HepG2 (cell line): ENCODE results near the gene KLHL30. TPM values are rescaled to one million over a fixed set of nuclear protein-coding genes. Genes with fewer than 3 reads are reported as not detected.

Experiments used
- ARHGAP35 ChIP-seq: sonication (generic); formaldehyde crosslinking; IDR thresholded peaks from 2 replicates; pipeline ENCODE4 v1.9.0; 2022; ENCODE audit warnings: mild to moderate bottlenecking, inconsistent platforms, moderate library complexity, missing genetic modification reagents, borderline replicate concordance
- BRD4 ChIP-seq: sonication (generic); formaldehyde crosslinking; IDR thresholded peaks from 2 replicates; pipeline ENCODE4 v1.4.0; 2020; ENCODE audit warnings: missing genetic modification reagents
- CREB3 ChIP-seq: sonication (generic); formaldehyde crosslinking; IDR thresholded peaks from 2 replicates; pipeline ENCODE4 v1.5.0; 2020; ENCODE audit warnings: missing genetic modification reagents
- ETS1 ChIP-seq: sonication (generic); formaldehyde crosslinking; IDR thresholded peaks from 2 replicates; pipeline ENCODE4 v1.4.0; 2020; ENCODE audit warnings: missing genetic modification reagents
- HDAC1 ChIP-seq: sonication (generic); formaldehyde crosslinking; IDR thresholded peaks from 2 replicates; pipeline ENCODE4 v1.5.1; 2020; ENCODE audit warnings: mild to moderate bottlenecking, missing genetic modification reagents
- HMGXB3 ChIP-seq: sonication (generic); formaldehyde crosslinking; IDR thresholded peaks from 2 replicates; pipeline ENCODE4 v1.4.0; 2020; ENCODE audit warnings: missing genetic modification reagents, borderline replicate concordance
- KLF15 ChIP-seq: sonication (generic); formaldehyde crosslinking; IDR thresholded peaks from 2 replicates; pipeline ENCODE4 v1.8.1; 2023; ENCODE audit warnings: borderline replicate concordance, mild to moderate bottlenecking, inconsistent platforms, missing genetic modification reagents, mixed read lengths
- NR2F6 ChIP-seq, 2 experiments: IDR thresholded peaks; 2 replicates each; pipeline ENCODE4 v1.6.1; 2016; ENCODE audit warnings: antibody characterized with exemption in 1 of 2, mild to moderate bottlenecking in 1 of 2
- SAP130 ChIP-seq: IDR thresholded peaks from 2 replicates; pipeline ENCODE4 v1.6.1; 2016; ENCODE audit warnings: low read depth
- SIN3A ChIP-seq: IDR thresholded peaks from 2 replicates; pipeline ENCODE4 v1.6.1; 2011; ENCODE audit warnings: low read depth, mild to moderate bottlenecking, control low read depth, low read length, borderline replicate concordance
- SOX6 ChIP-seq, 2 experiments: fragments of 450-650 bp in 1 of 2; sonication (generic) in 1 of 2; formaldehyde crosslinking in 1 of 2; IDR thresholded peaks; 2 replicates each; pipeline versions ENCODE4 v1.4.0 to v1.6.1; 2017 to 2020; ENCODE audit warnings: antibody characterized with exemption in 1 of 2, mild to moderate bottlenecking in 1 of 2, missing genetic modification reagents in 1 of 2
- ZNF292 ChIP-seq: sonication (generic); formaldehyde crosslinking; IDR thresholded peaks from 2 replicates; pipeline ENCODE4 v1.8.1; 2022; ENCODE audit warnings: mild to moderate bottlenecking, low read depth, missing genetic modification reagents, borderline replicate concordance
- ZNF33B ChIP-seq: sonication (generic); formaldehyde crosslinking; IDR thresholded peaks from 2 replicates; pipeline ENCODE4 v1.5.1; 2020; ENCODE audit warnings: mild to moderate bottlenecking, missing genetic modification reagents
- ZNF556 ChIP-seq: sonication (generic); formaldehyde crosslinking; IDR thresholded peaks from 2 replicates; pipeline ENCODE4 v1.4.0; 2020; ENCODE audit warnings: mild to moderate bottlenecking, missing genetic modification reagents, borderline replicate concordance
- polyA plus RNA-seq, 8 experiments: library from polyadenylated mRNA; depleted of rRNA in 3 of 8; stranded (reverse) in 7 of 8; unstranded in 1 of 8; fragments of >200 nt; fragmentation: Illumina TruSeq in 4 of 8; extraction: Trizol in 4 of 8; gene quantifications; 2 replicates each; pipeline versions ENCODE4 v1.2.1 to v1.2.3, GENCODE V29; 2011 to 2016; ENCODE audit warnings: low read depth in 4 of 8, missing spikeins in 1 of 8, mixed read lengths in 1 of 8; ENCODE audit not compliant: insufficient read depth in 1 of 8
- total RNA-seq, 5 experiments: library from RNA; depleted of rRNA; stranded (reverse); fragments of >200 nt; fragmentation: Illumina TruSeq; extraction: Trizol; gene quantifications; 2 replicates each; pipeline ENCODE4 v1.2.3, GENCODE V29; 2016; ENCODE audit warnings: low read depth in 1 of 5
- TF ChIP-seq, protein P1 (sequence below): IDR thresholded peaks from 2 replicates; pipeline ENCODE4 v1.6.1; 2016; ENCODE audit warnings: missing genetic modification reagents, missing compliant biosample characterization
- TF ChIP-seq, protein P2 (sequence below): sonication (generic); formaldehyde crosslinking; IDR thresholded peaks from 2 replicates; pipeline ENCODE4 v1.8.1; 2023; ENCODE audit warnings: missing genetic modification reagents, inconsistent platforms, borderline replicate concordance

Gene KLHL30
- total and polyA plus RNA-seq, 2 of the 13 experiments (the other 11 are each of a cell fraction or from before 2014, with no cell fraction given), result 0.05 TPM; not detected in 1

- TF ChIP-seq SAP130 (CRISPR knock-in tag) (peak; percentile 20; the same call in 1 of the 2 replicates), HMGXB3 (CRISPR knock-in tag) (no peak), ARHGAP35 (CRISPR knock-in tag) (0 out of 2 replicates have a peak, but pooled peaks have one; percentile 45), ZNF292 (CRISPR knock-in tag) (peak; percentile 86; the same call in 1 of the 2 replicates), SIN3A (0 out of 2 replicates have a peak, but pooled peaks have one; percentile 54), HDAC1 (0 out of 2 replicates have a peak, but pooled peaks have one; percentile 2), ETS1 (CRISPR knock-in tag) (no peak), CREB3 (CRISPR knock-in tag) (0 out of 2 replicates have a peak, but pooled peaks have one; percentile 34), ZNF556 (0 out of 2 replicates have a peak, but pooled peaks have one; percentile 35), BRD4 (CRISPR knock-in tag) (peak; percentile 60; the same call in 1 of the 2 replicates), KLF15 (0 out of 2 replicates have a peak, but pooled peaks have one; percentile 36), ZNF33B (CRISPR knock-in tag) (no peak), SOX6 (IDR thresholded peaks at IDR 0.05) (no peak), SOX6 (CRISPR knock-in tag; IDR thresholded peaks at IDR 0.05) (peak; percentile 34), NR2F6 (IDR thresholded peaks at IDR 0.05) (0 out of 2 replicates have a peak, but pooled peaks have one; percentile 46), NR2F6 (CRISPR knock-in tag; IDR thresholded peaks at IDR 0.05) (peak; percentile 53)
- TF ChIP-seq, protein P1, sequence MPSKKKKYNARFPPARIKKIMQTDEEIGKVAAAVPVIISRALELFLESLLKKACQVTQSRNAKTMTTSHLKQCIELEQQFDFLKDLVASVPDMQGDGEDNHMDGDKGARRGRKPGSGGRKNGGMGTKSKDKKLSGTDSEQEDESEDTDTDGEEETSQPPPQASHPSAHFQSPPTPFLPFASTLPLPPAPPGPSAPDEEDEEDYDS (CRISPR knock-in tag), result no peak
- TF ChIP-seq, protein P2, sequence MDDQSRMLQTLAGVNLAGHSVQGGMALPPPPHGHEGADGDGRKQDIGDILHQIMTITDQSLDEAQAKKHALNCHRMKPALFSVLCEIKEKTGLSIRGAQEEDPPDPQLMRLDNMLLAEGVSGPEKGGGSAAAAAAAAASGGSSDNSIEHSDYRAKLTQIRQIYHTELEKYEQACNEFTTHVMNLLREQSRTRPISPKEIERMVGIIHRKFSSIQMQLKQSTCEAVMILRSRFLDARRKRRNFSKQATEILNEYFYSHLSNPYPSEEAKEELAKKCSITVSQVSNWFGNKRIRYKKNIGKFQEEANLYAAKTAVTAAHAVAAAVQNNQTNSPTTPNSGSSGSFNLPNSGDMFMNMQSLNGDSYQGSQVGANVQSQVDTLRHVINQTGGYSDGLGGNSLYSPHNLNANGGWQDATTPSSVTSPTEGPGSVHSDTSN, result 0 out of 2 replicates have a peak, but pooled peaks have one; percentile 67
These were observed 29.9 kb upstream of the KLHL30 start (continued) for GRCh38 chr2:238108423-238109183.
